ENCODE results near the gene PLEKHA7. TPM values are rescaled to one million over a fixed set of nuclear protein-coding genes. Genes with fewer than 3 reads are reported as not detected.

PLEKHA7 gene
- total RNA-seq, 1 experiment from 2014 or later: 13.0 TPM

GRCh38 chr11:16841984-16842383 lies 172.2 kb downstream of the PLEKHA7 start (continued):
- TF ChIP-seq ZNF532 (CRISPR knock-in tag; IDR thresholded peaks at IDR 0.05; ENCODE audit: borderline replicate concordance): no peak
- no peak for TF ChIP-seq ZNF138 (CRISPR knock-in tag; conservative IDR thresholded peaks at IDR 0.05)
- TF ChIP-seq, protein P1, sequence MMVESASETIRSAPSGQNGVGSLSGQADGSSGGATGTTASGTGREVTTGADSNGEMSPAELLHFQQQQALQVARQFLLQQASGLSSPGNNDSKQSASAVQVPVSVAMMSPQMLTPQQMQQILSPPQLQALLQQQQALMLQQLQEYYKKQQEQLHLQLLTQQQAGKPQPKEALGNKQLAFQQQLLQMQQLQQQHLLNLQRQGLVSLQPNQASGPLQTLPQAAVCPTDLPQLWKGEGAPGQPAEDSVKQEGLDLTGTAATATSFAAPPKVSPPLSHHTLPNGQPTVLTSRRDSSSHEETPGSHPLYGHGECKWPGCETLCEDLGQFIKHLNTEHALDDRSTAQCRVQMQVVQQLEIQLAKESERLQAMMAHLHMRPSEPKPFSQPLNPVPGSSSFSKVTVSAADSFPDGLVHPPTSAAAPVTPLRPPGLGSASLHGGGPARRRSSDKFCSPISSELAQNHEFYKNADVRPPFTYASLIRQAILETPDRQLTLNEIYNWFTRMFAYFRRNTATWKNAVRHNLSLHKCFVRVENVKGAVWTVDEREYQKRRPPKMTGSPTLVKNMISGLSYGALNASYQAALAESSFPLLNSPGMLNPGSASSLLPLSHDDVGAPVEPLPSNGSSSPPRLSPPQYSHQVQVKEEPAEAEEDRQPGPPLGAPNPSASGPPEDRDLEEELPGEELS (CRISPR knock-in tag; IDR thresholded peaks at IDR 0.05): no peak
- TF ChIP-seq, protein P2, sequence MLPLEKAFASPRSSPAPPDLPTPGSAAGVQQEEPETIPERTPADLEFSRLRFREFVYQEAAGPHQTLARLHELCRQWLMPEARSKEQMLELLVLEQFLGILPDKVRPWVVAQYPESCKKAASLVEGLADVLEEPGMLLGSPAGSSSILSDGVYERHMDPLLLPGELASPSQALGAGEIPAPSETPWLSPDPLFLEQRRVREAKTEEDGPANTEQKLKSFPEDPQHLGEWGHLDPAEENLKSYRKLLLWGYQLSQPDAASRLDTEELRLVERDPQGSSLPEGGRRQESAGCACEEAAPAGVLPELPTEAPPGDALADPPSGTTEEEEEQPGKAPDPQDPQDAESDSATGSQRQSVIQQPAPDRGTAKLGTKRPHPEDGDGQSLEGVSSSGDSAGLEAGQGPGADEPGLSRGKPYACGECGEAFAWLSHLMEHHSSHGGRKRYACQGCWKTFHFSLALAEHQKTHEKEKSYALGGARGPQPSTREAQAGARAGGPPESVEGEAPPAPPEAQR (CRISPR knock-in tag; IDR thresholded peaks at IDR 0.05): no peak
- no peak for TF ChIP-seq TP53 (CRISPR knock-in tag; IDR thresholded peaks at IDR 0.05)
- no peak for TF ChIP-seq HMGA2 (CRISPR knock-in tag; IDR thresholded peaks at IDR 0.05)
- no peak for TF ChIP-seq ZNF219 (CRISPR knock-in tag; IDR thresholded peaks at IDR 0.05; ENCODE audit: borderline replicate concordance)
- no peak for TF ChIP-seq MXD4 (CRISPR knock-in tag; IDR thresholded peaks at IDR 0.05; ENCODE audit: borderline replicate concordance)
- TF ChIP-seq NFE2L1 (CRISPR knock-in tag; IDR thresholded peaks at IDR 0.05): no peak
- no peak for TF ChIP-seq E2F4 (CRISPR knock-in tag; IDR thresholded peaks at IDR 0.05; ENCODE audit: borderline replicate concordance, low read depth)
- no peak for TF ChIP-seq SOX15 (CRISPR knock-in tag; IDR thresholded peaks at IDR 0.05)
- TF ChIP-seq ELF4 (CRISPR knock-in tag; IDR thresholded peaks at IDR 0.05; ENCODE audit: low read depth): no peak

DNA sequence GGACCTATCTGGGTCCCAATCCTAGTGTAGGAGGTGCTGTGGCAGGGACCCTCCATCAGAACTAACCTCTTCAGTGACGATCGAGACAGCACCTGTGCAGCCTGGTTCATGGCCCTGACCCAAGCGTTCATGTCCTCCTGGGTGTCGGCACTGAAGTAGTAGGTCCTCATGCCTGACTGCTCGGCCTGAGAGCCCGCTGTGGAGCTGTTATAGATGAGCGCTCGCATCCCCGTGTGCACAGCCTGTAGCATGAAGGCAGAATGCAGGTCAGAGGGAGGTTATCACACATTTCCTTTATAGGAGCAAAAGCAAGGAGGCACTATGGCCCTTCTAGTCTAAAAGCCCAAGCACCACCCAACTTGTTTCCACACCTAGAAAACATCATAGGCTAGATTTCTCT lies 172.7 kb downstream of the PLEKHA7 start:
- DNase-seq (ENCODE audit: low spot score): no peak
- Mint-ChIP-seq H3K9me3 (no peaks in the 10 kb centered on the region), H3K4me3 (no peak overlapping the region), H3K27ac (no peak overlapping the region), H3K4me1 (peaks cover 10% of the 10 kb centered on the region; the same call in 1 of the 2 replicates), H3K27me3 (ENCODE audit: low read depth) (no peaks in the 10 kb centered on the region), H3K36me3 (peaks cover 13% of the 10 kb centered on the region)
- no peak for ATAC-seq
- ChIA-PET POLR2A (no interaction called here), CTCF (interaction anchor here (1.1 kb wide), 1 partner anchor 222 kb away, joined by 3 read pairs; no protein-coding TSS in a partner anchor)
- TF ChIP-seq, protein P3, sequence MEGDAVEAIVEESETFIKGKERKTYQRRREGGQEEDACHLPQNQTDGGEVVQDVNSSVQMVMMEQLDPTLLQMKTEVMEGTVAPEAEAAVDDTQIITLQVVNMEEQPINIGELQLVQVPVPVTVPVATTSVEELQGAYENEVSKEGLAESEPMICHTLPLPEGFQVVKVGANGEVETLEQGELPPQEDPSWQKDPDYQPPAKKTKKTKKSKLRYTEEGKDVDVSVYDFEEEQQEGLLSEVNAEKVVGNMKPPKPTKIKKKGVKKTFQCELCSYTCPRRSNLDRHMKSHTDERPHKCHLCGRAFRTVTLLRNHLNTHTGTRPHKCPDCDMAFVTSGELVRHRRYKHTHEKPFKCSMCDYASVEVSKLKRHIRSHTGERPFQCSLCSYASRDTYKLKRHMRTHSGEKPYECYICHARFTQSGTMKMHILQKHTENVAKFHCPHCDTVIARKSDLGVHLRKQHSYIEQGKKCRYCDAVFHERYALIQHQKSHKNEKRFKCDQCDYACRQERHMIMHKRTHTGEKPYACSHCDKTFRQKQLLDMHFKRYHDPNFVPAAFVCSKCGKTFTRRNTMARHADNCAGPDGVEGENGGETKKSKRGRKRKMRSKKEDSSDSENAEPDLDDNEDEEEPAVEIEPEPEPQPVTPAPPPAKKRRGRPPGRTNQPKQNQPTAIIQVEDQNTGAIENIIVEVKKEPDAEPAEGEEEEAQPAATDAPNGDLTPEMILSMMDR (IDR thresholded peaks at IDR 0.05): no peak
- no peak for TF ChIP-seq SOX15 (CRISPR knock-in tag; IDR thresholded peaks at IDR 0.05)
- TF ChIP-seq, protein P4, sequence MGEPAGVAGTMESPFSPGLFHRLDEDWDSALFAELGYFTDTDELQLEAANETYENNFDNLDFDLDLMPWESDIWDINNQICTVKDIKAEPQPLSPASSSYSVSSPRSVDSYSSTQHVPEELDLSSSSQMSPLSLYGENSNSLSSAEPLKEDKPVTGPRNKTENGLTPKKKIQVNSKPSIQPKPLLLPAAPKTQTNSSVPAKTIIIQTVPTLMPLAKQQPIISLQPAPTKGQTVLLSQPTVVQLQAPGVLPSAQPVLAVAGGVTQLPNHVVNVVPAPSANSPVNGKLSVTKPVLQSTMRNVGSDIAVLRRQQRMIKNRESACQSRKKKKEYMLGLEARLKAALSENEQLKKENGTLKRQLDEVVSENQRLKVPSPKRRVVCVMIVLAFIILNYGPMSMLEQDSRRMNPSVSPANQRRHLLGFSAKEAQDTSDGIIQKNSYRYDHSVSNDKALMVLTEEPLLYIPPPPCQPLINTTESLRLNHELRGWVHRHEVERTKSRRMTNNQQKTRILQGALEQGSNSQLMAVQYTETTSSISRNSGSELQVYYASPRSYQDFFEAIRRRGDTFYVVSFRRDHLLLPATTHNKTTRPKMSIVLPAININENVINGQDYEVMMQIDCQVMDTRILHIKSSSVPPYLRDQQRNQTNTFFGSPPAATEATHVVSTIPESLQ (CRISPR knock-in tag; IDR thresholded peaks at IDR 0.05): no peak
- TF ChIP-seq GRHL2 (CRISPR knock-in tag; IDR thresholded peaks at IDR 0.05; ENCODE audit: insufficient replicate concordance, severe bottlenecking): no peak
- TF ChIP-seq ATF1 (CRISPR knock-in tag; IDR thresholded peaks at IDR 0.05): no peak
- no peak for TF ChIP-seq TEAD4 (CRISPR knock-in tag; IDR thresholded peaks at IDR 0.05)
- TF ChIP-seq ZNF532 (CRISPR knock-in tag; IDR thresholded peaks at IDR 0.05; ENCODE audit: borderline replicate concordance): no peak

Data from WTC11 (cell line).